HCEC 1CT (cell line): ENCODE results near the gene KIN.
"Not testable (repeated sequence)": the region's sequence is repeated elsewhere in the genome, so short reads cannot be mapped to it uniquely, and the experiment has no call there.

Experiments
- DNase-seq: peaks from one replicate; pipeline ENCODE4 v3.0.0-alpha.2; 2017

The KIN gene

GRCh38 chr10:7718685-7719084 is 69.1 kb downstream of the KIN start:
- no peak for DNase-seq

DNA sequence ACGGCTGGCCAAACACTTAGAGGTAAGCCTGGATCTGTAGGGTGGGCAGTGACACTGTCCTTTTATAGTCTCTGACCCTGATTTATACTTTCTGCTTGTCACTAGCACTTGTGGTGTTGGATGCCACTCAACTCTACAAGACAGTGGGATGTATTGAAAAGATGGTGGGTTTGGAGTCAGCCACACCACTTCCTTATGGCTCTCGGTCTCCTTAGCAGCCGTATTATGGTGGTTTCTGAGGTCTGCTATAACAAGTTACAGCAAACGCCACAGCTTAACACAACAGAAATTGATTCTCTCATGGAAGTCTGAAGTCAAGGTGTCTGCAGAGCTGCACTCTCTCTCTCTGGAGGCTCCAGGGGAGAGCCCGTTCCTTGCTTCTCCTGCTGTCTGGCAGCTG is 70.0 kb downstream of the KIN start:
- no peak for DNase-seq

GRCh38 chr10:7715515-7715914 is 72.3 kb downstream of the KIN start:
- no peak for DNase-seq

DNA sequence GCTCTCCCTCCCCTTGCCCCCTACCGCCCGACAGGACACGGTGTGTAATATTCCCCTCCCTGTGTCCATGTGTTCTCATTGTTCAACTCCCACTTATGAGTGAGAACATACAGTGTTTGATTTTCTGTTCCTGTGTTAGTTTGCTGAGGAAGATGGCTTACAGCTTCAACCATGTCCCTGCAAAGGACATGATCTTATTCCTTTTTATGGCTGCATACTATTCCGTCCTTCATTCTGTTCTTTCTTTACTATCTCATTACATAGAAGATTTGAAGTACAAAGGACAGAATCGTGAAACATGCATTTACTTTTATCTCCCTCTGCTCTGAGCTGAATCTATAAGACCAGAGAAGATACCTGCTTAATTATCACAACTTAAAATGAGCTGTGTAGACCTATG is 76.7 kb downstream of the KIN start:
- DNase-seq: not testable (repeated sequence)

DNA sequence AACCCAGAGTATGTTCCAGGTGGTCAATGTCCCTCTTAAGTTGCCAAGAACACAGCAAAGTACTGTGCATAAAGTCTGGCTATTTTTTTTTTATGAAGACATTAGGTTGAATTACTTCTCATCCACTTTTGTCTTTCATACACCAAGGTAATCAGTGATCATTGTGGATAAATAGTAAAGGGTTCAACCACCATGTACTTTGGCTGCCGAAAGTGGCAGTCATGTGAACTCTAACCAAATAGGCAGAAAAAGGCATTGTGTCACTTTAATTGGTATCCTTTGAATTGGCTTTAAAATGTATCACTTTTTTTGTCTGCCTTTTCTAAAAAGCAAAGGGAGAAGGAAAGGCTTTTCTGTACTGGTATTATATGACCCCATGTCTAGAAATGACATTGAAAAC is 77.3 kb downstream of the KIN start:
- no peak for DNase-seq

DNA sequence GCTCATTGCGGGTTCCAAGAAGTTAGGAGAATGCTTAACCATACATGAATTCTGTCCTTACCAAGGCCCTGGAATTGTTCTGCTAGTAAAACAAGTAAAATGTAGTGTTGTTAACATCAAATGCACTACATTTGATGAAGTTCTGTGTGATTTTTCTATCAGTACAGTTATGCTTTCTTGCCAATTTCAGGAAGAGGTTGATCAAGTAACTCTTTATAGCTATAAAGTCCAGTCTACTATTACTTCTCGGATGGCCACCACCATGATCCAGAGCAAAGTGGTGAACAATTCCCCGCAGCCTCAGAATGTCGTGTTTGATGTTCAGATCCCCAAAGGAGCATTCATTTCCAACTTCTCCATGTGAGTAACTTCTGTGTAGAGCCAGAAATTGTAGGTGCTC is 79.0 kb downstream of the KIN start:
- no peak for DNase-seq

DNA sequence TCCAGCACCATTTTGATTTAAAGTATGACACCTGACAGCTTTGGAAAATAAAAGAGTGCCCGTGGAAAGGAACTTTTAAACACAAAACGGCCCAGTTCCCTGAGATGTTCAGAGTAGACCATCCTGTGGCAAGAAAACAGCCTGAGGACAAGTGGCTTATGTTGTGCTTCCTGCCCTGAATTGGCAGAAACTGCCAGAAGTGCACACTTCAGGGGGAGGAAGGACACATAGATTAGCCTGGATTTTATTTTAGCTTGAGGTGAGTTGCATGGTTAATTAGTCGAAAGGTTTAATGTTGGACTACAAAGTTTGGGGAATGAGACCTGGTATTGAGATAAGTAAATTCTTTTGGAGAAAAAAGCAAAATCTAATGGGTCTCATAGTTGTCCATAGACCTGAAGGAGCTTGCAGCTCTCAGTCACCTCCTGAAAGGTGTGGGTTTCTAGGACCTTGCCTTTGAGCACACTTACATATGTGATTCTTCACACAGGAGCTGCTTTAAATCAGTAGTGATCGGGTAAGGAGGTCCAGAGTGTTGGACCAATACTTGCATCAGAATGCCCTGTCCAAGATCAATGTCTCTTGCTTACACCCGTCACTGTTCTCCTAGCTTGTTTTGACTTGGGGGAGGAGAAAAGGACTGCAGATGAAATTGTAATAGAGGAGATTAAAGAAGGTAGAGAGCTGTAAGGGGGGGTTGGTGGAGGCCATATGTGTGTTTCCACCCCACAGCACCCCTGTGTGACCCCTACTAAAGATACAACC is 79.8 kb downstream of the KIN start:
- DNase-seq: no peak

DNA sequence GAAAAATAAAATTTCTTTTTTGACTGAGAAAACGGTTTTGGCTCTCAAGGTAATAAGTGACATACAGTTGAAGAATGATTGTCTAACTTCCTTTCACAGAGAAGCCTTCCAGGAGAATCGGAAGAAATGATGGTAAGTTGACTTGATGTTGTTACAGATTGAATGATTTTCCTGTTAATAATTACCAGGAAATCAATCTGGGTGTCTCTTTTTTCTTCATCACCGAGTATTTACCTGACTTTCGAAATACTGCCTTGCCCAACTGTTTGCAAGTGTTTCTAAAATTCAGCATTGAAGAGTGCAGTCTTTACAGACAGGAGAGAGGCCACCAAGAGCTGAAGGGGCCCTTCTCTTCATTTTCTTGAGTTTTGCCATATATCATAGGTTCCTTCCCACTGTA is 80.7 kb downstream of the KIN start:
- DNase-seq: no peak

GRCh38 chr10:7706534-7707073 is 81.2 kb downstream of the KIN start:
- DNase-seq: no peak

DNA sequence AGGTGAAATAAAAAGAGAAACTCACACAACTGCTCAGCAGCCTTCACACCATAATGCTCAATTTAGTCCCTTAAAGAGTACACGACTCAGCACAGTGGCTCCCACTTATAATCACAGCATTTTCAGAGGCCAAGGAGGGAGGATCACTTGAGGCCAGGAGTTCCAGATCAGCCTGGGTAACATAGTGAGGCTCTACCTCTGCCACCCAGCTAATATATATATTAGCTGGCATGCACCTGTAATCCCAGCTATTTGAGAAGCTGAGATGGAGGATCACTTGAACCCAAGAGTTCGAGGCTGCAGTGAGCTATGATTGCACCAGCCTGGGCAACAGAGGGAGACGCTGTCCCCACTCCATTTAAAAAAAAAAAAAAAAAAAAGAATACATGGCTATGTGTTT is 82.5 kb downstream of the KIN start:
- no peak for DNase-seq

DNA sequence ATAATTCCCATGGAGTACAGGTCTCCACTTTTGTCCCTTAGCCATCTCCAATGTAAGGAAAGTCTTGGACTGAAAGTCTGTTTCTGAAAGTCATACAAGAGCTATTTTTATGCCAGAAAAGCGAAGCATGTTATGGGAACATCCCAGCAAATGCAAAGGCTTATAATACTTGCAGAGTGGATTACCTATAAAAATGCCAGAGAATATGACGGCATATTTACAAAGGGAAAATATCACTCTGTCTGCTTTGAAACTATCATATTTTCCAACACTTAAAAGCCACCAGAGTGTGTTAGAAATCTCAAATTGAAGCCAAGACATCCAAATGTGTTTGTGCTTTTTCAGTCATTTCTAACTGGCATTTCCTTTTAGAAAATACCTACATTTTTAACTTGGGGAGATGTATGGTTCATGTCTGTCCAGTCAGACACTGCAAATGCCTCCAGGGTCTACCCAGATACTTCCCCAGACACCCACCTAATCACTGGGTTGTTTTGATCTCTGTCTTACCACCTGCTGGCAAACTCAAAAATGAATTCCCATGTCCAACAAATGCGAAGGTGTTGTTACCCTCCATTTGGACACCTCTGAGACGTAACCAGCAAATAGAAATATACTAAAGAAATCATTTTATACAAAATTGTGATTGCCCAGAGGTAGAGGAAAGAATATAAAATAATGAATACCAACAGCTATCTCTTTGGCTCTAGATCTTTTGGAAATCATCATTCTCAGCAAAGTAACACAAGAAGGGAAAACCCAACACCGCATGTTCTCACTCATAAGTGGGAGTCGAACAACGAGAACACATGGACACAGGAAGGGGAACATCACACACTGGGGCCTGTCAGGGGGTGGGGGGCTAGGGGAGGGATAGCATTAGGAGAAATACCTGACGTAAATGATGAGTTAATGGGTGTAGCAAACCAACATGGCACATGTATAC is 83.4 kb downstream of the KIN start:
- no peak for DNase-seq

DNA sequence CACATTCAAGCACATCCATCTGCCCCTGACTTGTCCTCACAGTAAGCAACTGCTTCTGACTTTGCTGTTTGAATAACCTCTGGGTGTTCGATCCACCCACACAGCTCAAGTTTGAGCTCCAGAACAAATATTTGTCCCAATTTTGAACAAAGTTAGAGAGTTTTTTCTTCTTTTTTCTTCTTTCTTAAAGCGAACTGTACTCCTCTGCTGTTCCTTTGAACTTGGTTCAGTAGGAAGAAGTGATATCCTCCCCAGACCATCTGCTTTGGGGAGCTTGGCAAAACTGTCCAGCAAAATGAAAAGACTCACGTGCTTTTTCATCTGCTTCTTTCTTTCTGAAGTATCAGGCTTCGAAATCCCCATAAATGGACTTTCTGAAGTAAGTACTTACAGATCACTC is 84.7 kb downstream of the KIN start, which contains the start of gene ITIH2:
ITIH2 (plus strand) TSS at position 177 of the 400 bp plus-strand sequence; CDS start at position 296, 119 bp downstream.
- DNase-seq: no peak

- no peak for DNase-seq
Observed at GRCh38 chr10:7702288-7702812, 85.4 kb downstream of the KIN start.

DNA sequence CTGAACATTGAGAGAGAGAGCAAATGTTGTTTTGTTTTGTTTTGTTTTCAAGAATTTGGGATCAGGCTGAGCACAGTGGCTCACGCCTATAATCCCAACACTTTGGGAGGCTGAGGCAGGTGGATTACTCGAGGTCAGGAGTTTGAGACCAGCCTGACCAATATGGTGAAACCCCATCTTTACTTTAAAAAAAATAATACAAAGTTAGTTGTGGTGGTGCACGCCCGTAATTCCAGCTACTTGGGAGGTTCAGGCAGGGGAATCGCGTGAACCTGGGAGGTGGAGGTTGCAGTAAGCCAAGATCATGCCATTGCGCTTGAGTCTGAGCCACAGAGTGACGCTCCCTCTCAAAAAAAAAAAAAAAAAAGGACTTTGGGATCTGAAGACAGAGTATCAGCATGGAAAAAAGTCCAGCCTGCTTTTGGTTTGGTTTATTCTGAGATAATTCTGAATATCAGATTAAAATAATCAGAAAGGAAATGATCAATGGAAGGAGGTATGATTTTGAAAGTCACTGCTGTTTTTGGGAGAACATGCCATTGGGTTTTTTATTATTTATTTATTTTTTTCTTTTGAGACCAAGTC is 86.5 kb downstream of the KIN start:
- no peak for DNase-seq
